B cell (primary cell): Measurements from ENCODE around the gene ELMO1. TPM values are rescaled to one million over a fixed set of nuclear protein-coding genes. Genes with fewer than 3 reads are reported as not detected.

ENCODE experiments used
- ATAC-seq: fragments of 200-7000 bp; cut with Tn5 transposase; one replicate; pipeline ENCODE4 v1.10.0; 2021; ENCODE audit warnings: low read depth, mild to moderate bottlenecking, moderate number of reproducible peaks, moderate library complexity
- CTCF ChIA-PET: fragments of 350-600 bp; sonication (Branson Sonifier 250); formaldehyde crosslinking; loops from one replicate; lab custom pipeline; 2021; ENCODE audit warnings: antibody characterized with exemption, inconsistent platforms; lab: Charles Lee
- POLR2A ChIA-PET: fragments of 350-600 bp; sonication (Branson Sonifier 250); formaldehyde crosslinking; loops from one replicate; lab custom pipeline; 2021; ENCODE audit warnings: antibody characterized with exemption; lab: Charles Lee
- DNase-seq: peaks from one replicate; pipeline ENCODE4 v3.0.0; 2013
- H2AFZ ChIP-seq: 2 replicates; pipeline ENCODE4 v1.6.1; 2012; ENCODE audit warnings: mild to moderate bottlenecking, low read depth, low read length; ENCODE audit not compliant: insufficient read depth, poor library complexity, severe bottlenecking
- H3K27ac ChIP-seq, 2 donors: 1 replicate in 1 of 2; 2 replicates in 1 of 2; pipeline ENCODE4 v1.5.1; 2012 to 2013; ENCODE audit warnings: low read length in 2 of 2, mild to moderate bottlenecking in 2 of 2, moderate library complexity in 1 of 2
- H3K27me3 ChIP-seq, 4 experiments: fragments of 200-600 bp in 1 of 4; sonication (generic) in 1 of 4; replicated peaks in 1 of 4; 1 replicate in 2 of 4; 2 replicates in 2 of 4; pipeline versions ENCODE4 v1.6.1 to v1.7.0; 2013 to 2016; ENCODE audit warnings: low read length in 3 of 4, mild to moderate bottlenecking in 2 of 4, mixed read lengths in 1 of 4, moderate library complexity in 1 of 4; ENCODE audit not compliant: insufficient read depth in 4 of 4, control insufficient read depth in 3 of 4; ENCODE audit errors: control extremely low read depth in 1 of 4
- H3K36me3 ChIP-seq, 2 experiments: replicated peaks in 1 of 2; 1 replicate in 1 of 2; 2 replicates in 1 of 2; pipeline versions ENCODE4 v1.6.1 to v1.7.1; 2013; ENCODE audit warnings: low read length in 1 of 2; ENCODE audit not compliant: insufficient read depth in 2 of 2, control insufficient read depth in 1 of 2; ENCODE audit errors: control extremely low read depth in 1 of 2, extremely low read depth in 1 of 2
- H3K4me1 ChIP-seq, 2 donors: fragments of 200-600 bp in 1 of 2; sonication (generic) in 1 of 2; 1 replicate in 1 of 2; 2 replicates in 1 of 2; pipeline versions ENCODE4 v1.5.1 to v1.6.1; 2013 to 2017; ENCODE audit warnings: low read length in 2 of 2; ENCODE audit not compliant: control insufficient read depth in 2 of 2, insufficient read depth in 2 of 2
- H3K4me2 ChIP-seq: replicated peaks from 2 replicates; pipeline ENCODE3; 2012; ENCODE audit warnings: mild to moderate bottlenecking, low read depth, low read length; ENCODE audit not compliant: poor library complexity, severe bottlenecking
- H3K4me3 ChIP-seq, 5 experiments: fragments of 200-600 bp in 1 of 5; sonication (generic) in 1 of 5; 1 replicate in 3 of 5; 2 replicates in 2 of 5; pipeline versions ENCODE4 v1.5.1 to v1.7.0; 2011 to 2016; ENCODE audit warnings: low read length in 4 of 5, mild to moderate bottlenecking in 4 of 5, low read depth in 2 of 5, control low read depth in 1 of 5, moderate library complexity in 1 of 5; ENCODE audit not compliant: insufficient read depth in 1 of 5; ENCODE audit errors: control extremely low read depth in 1 of 5, extremely low read depth in 1 of 5
- H3K79me2 ChIP-seq: fragments of 200-600 bp; sonication (generic); one replicate; pipeline ENCODE4 v1.6.0; 2016; ENCODE audit warnings: low read length; ENCODE audit not compliant: control insufficient read depth, insufficient read depth
- H3K9ac ChIP-seq: fragments of 200-600 bp; sonication (generic); 2 replicates; pipeline ENCODE4 v1.6.1; 2017; ENCODE audit warnings: mild to moderate bottlenecking, low read length, moderate library complexity
- H3K9me3 ChIP-seq, 3 donors: one replicate each; pipeline versions ENCODE4 v1.6.1 to v1.7.1; 2013; ENCODE audit warnings: low read length in 2 of 3; ENCODE audit not compliant: control insufficient read depth in 2 of 3, insufficient read depth in 1 of 3; ENCODE audit errors: control extremely low read depth in 1 of 3
- H4K20me1 ChIP-seq: 2 replicates; pipeline ENCODE4 v1.6.0; 2012; ENCODE audit warnings: mild to moderate bottlenecking, low read length; ENCODE audit not compliant: insufficient read depth, control insufficient read depth, poor library complexity, severe bottlenecking
- H3K27ac Mint-ChIP-seq: one replicate; pipeline ENCODE4 v1.8.0; 2021; ENCODE audit warnings: mixed read lengths
- H3K27me3 Mint-ChIP-seq: one replicate; pipeline ENCODE4 v1.8.0; 2021; ENCODE audit warnings: mixed read lengths
- H3K4me1 Mint-ChIP-seq: one replicate; pipeline ENCODE4 v1.8.0; 2021; ENCODE audit warnings: mixed read lengths
- H3K4me3 Mint-ChIP-seq: one replicate; pipeline ENCODE4 v1.8.0; 2021; ENCODE audit warnings: mixed read lengths
- H3K9me3 Mint-ChIP-seq: one replicate; pipeline ENCODE4 v1.8.0; 2022; ENCODE audit warnings: mixed read lengths; ENCODE audit not compliant: insufficient read depth
- EZH2 ChIP-seq: IDR thresholded peaks from 2 replicates; pipeline ENCODE4 v1.6.1; 2012; ENCODE audit warnings: borderline replicate concordance, low read depth, mild to moderate bottlenecking, moderate library complexity, low read length; ENCODE audit not compliant: insufficient read depth, poor library complexity, severe bottlenecking
- WGBS: methylation state at CpG from one replicate; pipeline ENCODE4 v1.1.5; 2013; ENCODE audit warnings: missing lambda C conversion rate; ENCODE audit not compliant: insufficient coverage; 5-methylcytosine and 5-hydroxymethylcytosine counted together
- intact Hi-C: fragments of 100-400 bp; cut with micrococcal nuclease; formaldehyde crosslinking; loops from one replicate; pipeline ENCODE4 v1.10.0; 2022
- polyA plus RNA-seq: library from polyadenylated mRNA; depleted of rRNA; stranded (reverse); fragments of >200 nt; gene quantifications from 2 replicates; pipeline ENCODE4 v1.2.3, GENCODE V29; 2012
- total RNA-seq, 2 donors: library from RNA; stranded (reverse); fragments of 120-200 nt in 1 of 2; gene quantifications; 1 replicate in 1 of 2; 2 replicates in 1 of 2; pipeline versions ENCODE4 v1.2.3 to v1.2.4, GENCODE V29; 2013 to 2022
- TF ChIP-seq, protein P1 (sequence below): fragments of 200-600 bp; IDR thresholded peaks from one replicate; pipeline ENCODE4 v1.8.0; 2022; ENCODE audit warnings: antibody characterized with exemption, mild to moderate bottlenecking

Gene ELMO1
- total and polyA plus RNA-seq, 2 donors (not counting 1 experiment from before 2014, with no cell fraction given) = 44.7 to 177 TPM

DNA sequence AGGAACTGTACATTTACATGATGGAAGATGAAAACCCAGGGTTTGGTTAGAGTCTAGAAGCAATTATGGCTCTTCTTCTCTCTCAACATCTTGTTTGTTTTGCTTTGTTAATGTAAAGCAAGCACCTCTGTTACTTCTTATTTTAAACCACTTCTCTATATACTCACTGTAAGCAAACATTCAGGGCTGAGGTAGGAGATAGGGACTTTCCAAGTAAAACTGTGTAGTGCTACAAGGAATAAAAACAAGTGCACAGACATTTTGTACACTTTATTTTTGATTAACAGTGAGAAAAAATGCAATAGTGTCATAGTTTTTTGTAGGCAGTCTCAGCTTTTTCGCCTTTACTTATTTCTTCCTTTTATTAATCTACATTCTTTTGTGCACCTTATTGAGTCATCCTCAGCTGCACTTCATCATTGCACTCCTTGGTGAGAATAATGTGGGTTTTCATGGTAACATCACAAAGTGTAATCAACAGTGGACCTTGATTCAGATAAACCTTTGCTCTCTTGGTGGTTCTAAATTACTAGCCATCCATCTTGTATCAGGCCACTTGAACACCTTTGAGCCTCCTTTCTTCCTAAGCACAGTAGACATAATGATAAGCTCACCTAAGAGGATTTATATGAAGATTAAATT is 52.9 kb downstream of the ELMO1 start:
- POLR2A ChIA-PET = no interaction called here

DNA sequence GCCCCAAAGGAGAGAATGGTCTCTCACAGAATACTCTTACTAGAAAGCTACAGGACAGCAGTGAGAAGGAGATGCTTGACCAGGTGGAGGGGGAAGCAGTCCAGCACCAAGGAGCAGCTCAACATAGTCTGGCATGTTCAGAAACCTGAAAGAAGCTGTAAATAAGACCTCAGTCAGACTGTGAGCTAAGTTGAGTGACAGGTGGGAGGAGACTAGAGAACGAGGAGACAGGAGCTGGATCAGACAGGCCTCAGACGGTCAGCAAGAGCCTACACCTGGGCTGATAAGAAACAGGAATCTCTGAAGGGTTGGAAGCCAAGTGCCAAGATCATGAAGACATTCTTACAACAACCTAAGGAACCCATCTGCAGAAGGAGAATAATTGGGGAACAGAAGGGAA is 54.5 kb downstream of the ELMO1 start:
- Histone ChIP-seq H3K4me2 (no peak overlapping the region), H3K27ac (no peak overlapping the region), H3K4me1 (peaks cover 42 to 54% of the 10 kb centered on the region in 2 donors), H4K20me1 (peaks cover 66% of the 10 kb centered on the region), H3K79me2 (peaks cover 85% of the 10 kb centered on the region), H3K4me3 (no peak overlapping the region), H3K36me3 (no peaks in the 10 kb centered on the region), H3K27me3 (no peaks in the 10 kb centered on the region), H2AFZ (no peak overlapping the region), H3K9me3 (no peaks in the 10 kb centered on the region), H3K9ac (no peak overlapping the region)
- ChIA-PET CTCF (interaction anchor here (1.3 to 1.8 kb wide), 2 partner anchors 41 to 55 kb away, joined by 4 to 6 read pairs; partner anchors contain the start of gene ELMO1), POLR2A (no interaction called here)
- DNase-seq (no peak), ATAC-seq (no peak)
- no peak for TF ChIP-seq EZH2
- TF ChIP-seq, protein P1, sequence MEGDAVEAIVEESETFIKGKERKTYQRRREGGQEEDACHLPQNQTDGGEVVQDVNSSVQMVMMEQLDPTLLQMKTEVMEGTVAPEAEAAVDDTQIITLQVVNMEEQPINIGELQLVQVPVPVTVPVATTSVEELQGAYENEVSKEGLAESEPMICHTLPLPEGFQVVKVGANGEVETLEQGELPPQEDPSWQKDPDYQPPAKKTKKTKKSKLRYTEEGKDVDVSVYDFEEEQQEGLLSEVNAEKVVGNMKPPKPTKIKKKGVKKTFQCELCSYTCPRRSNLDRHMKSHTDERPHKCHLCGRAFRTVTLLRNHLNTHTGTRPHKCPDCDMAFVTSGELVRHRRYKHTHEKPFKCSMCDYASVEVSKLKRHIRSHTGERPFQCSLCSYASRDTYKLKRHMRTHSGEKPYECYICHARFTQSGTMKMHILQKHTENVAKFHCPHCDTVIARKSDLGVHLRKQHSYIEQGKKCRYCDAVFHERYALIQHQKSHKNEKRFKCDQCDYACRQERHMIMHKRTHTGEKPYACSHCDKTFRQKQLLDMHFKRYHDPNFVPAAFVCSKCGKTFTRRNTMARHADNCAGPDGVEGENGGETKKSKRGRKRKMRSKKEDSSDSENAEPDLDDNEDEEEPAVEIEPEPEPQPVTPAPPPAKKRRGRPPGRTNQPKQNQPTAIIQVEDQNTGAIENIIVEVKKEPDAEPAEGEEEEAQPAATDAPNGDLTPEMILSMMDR = no peak
- Mint-ChIP-seq H3K4me1 (peaks cover 72% of the 10 kb centered on the region), H3K27ac (peak overlapping the region; percentile 57), H3K27me3 (no peaks in the 10 kb centered on the region), H3K4me3 (peak overlapping the region; percentile 11), H3K9me3 (no peaks in the 10 kb centered on the region)
- 67% methylated on average over 2 of the region's 2 CpGs for WGBS
- intact Hi-C loops = no loop called here

More for the DNA sequence above, 52.9 kb downstream of the ELMO1 start:
- peaks cover 84% of the 10 kb centered on the region for H3K79me2 ChIP-seq
- peaks cover 61% of the 10 kb centered on the region for H4K20me1 ChIP-seq
- H3K27me3 Mint-ChIP-seq = no peaks in the 10 kb centered on the region
- peak overlapping the region; percentile 22 to 81 for H3K27ac ChIP-seq
- H3K9me3 ChIP-seq = no peaks in the 10 kb centered on the region
- H3K4me3 ChIP-seq = no peak overlapping the region
- peak overlapping the region; percentile 4 for H3K9ac ChIP-seq
- peak overlapping the region; percentile 36 for H3K4me2 ChIP-seq
- peaks cover 71% of the 10 kb centered on the region for H3K4me1 Mint-ChIP-seq
- no peak for TF ChIP-seq EZH2
- TF ChIP-seq, protein P1 = no peak
- H3K27ac Mint-ChIP-seq = peak overlapping the region; percentile 83
- no peaks in the 10 kb centered on the region for H3K9me3 Mint-ChIP-seq
- CTCF ChIA-PET = no interaction called here
- H3K27me3 ChIP-seq = no peaks in the 10 kb centered on the region
- ATAC-seq = peak; percentile 56
- no CpG with 5 or more reads among the region's 1 CpG for WGBS
- peak; percentile 48 for DNase-seq
- H3K36me3 ChIP-seq = no peaks in the 10 kb centered on the region
- peaks cover 35 to 51% of the 10 kb centered on the region in 2 donors for H3K4me1 ChIP-seq
- no peak overlapping the region for H2AFZ ChIP-seq
- intact Hi-C loops = no loop called here
- H3K4me3 Mint-ChIP-seq = peak overlapping the region; percentile 68
